ENCODE data around the gene CISTR.

DNA sequence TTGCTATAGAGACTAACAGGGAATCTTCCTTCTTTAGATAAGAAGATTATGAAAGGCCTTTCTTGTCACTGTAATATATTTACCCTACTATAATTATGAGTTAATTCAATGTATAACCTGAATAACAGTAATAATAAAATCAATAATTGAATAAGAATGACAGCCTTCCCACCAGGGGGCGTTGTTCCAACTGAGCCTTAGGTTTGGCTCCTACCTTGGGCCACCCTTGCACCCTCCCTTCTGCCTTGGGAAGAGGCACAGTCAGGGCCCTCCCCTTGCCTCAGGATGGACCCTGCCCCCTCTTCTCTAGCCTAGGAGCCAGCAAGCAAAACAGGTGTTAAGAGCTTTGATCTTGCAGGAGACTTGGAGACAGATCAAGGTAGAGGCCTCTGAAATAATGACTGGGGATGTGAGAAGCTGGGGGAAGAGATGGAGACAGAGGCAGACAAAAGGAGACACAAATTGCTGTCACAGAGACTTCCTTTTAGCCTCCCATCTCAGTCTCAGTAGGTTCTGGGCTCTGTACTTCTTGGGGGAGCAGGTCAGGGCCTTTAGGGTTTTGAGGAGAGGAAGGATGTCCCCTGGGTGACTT lies 40.1 kb upstream of the CISTR start:
- TF ChIP-seq YY1 (IDR thresholded peaks at IDR 0.05; ENCODE audit: insufficient read depth, insufficient read length), result no peak
- TF ChIP-seq SUZ12 (IDR thresholded peaks at IDR 0.05; ENCODE audit: extremely low read depth, insufficient read depth, insufficient read length), result no peak

Data from NT2/D1 (cell line).